Kidney (tissue), 14 donors: ENCODE measurements around the gene ELAVL2. TPM values are rescaled to one million over a fixed set of nuclear protein-coding genes. Genes with fewer than 3 reads are reported as not detected.

Experiments
- DNase-seq, 5 donors: peaks; one replicate each; pipeline ENCODE4 v3.0.0-alpha.2; 2013 to 2020
- FAIRE-seq: peaks from 2 replicates; lab custom pipeline; 2012; peaks lifted over from hg19 to GRCh38; lab: Jason Lieb, UNC
- H3K27ac ChIP-seq, 2 donors: one replicate each; pipeline ENCODE4 v1.7.0; 2013; ENCODE audit warnings: low read depth in 2 of 2, low read length in 2 of 2, inconsistent platforms in 1 of 2
- H3K27me3 ChIP-seq: one replicate; pipeline ENCODE4 v1.7.1; 2013; ENCODE audit warnings: low read length, inconsistent platforms; ENCODE audit not compliant: control insufficient read depth, insufficient read depth
- H3K36me3 ChIP-seq, 3 donors: one replicate each; pipeline versions ENCODE4 v1.7.0 to v1.7.1; 2013; ENCODE audit warnings: low read length in 3 of 3, control low read depth in 1 of 3, inconsistent platforms in 1 of 3; ENCODE audit not compliant: insufficient read depth in 3 of 3, control insufficient read depth in 2 of 3
- H3K4me1 ChIP-seq, 3 donors: one replicate each; pipeline versions ENCODE4 v1.7.0 to v1.7.1; 2013; ENCODE audit warnings: low read length in 3 of 3, inconsistent platforms in 1 of 3, low read depth in 1 of 3; ENCODE audit not compliant: control insufficient read depth in 2 of 3, insufficient read depth in 2 of 3
- H3K4me3 ChIP-seq, 3 donors: one replicate each; pipeline versions ENCODE4 v1.7.0 to v1.8.1; 2013; ENCODE audit warnings: low read length in 3 of 3, control low read depth in 1 of 3, inconsistent platforms in 1 of 3
- H3K9ac ChIP-seq, 3 donors: one replicate each; pipeline versions ENCODE4 v1.7.0 to v1.7.1; 2013; ENCODE audit warnings: low read length in 3 of 3, control low read depth in 1 of 3, inconsistent platforms in 1 of 3
- H3K9me3 ChIP-seq, 3 donors: one replicate each; pipeline versions ENCODE4 v1.7.0 to v1.7.1; 2013; ENCODE audit warnings: low read length in 3 of 3, control low read depth in 1 of 3, inconsistent platforms in 1 of 3; ENCODE audit not compliant: control insufficient read depth in 2 of 3, insufficient read depth in 1 of 3
- CTCF ChIP-seq: IDR thresholded peaks from 3 replicates; pipeline ENCODE4 v1.5.1; 2012; ENCODE audit warnings: mild to moderate bottlenecking, moderate library complexity, borderline replicate concordance; ENCODE audit not compliant: insufficient read depth; ENCODE audit errors: extremely low read depth
- intact Hi-C: fragments of 100-400 bp; cut with DNase I; formaldehyde crosslinking; loops from one replicate; pipeline ENCODE4 v1.11.1; 2022
- polyA plus RNA-seq: library from polyadenylated mRNA; stranded (reverse); fragments of 350-450 nt; fragmentation: Illumina TruSeq; extraction: RNeasy Lipid Tissue Mini Kit (QIAGEN cat#74804); gene quantifications from one replicate; pipeline ENCODE4 v1.2.3, GENCODE V29; 2014; ENCODE audit warnings: low read depth, low replicate concordance; ENCODE audit not compliant: insufficient read depth
- total RNA-seq: library from RNA; stranded (reverse); fragmentation: NEBNext Ultra II Directional; extraction: Animal tissue kit (Norgen Biotek cat#: 25700); gene quantifications from one replicate; pipeline ENCODE4 v1.2.1, GENCODE V29; 2021
- donor health status: control.
- donor health status: control.
- donor health status: control.
- donor health status: control.
- donor health status: control.
- donor health status: DM: yes; HTN: yes; CAD: no.
- donor health status: Normal renal cell carcinoma (clear cell type).

Gene ELAVL2
- total and polyA plus RNA-seq, 2 donors from 2014 or later: 0.19 to 0.35 TPM

- H3K4me3 ChIP-seq: no peak overlapping the region
- no peaks in the 10 kb centered on the region for H3K9me3 ChIP-seq
- no peak overlapping the region for H3K27ac ChIP-seq
- no peak for FAIRE-seq
- no peak for TF ChIP-seq CTCF
- no peak overlapping the region for H3K9ac ChIP-seq
- H3K4me1 ChIP-seq: peaks cover 0 to 5% (median 0%) of the 10 kb centered on the region in 3 donors
- no peaks in the 10 kb centered on the region for H3K27me3 ChIP-seq
- no peak for DNase-seq
- no peaks in the 10 kb centered on the region for H3K36me3 ChIP-seq
- intact Hi-C loops: no loop called here
Observed at GRCh38 chr9:23783509-23783908, 42.5 kb downstream of the ELAVL2 start.

DNA sequence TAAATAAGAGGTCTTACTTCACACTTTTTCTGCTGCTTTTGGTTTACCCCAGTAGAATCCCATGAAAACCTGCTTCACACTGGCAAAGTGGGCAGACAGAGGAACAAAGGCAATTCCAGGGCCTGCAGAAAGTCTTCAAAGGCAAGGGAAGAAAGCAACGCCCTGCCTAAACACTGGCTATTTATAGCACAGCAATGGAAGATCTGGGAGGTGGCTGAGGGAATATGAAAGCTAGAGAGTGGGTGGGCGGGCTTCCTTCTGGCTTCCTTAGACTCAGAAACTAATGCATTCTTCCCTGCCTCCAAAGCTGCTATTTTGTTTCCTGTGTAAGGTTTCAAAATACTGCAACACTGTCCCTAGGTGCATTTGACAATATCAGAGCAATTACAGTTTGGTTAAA is 46.8 kb downstream of the ELAVL2 start:
- Histone ChIP-seq H3K4me3 (no peak overlapping the region), H3K27ac (no peak overlapping the region), H3K27me3 (no peaks in the 10 kb centered on the region), H3K4me1 (peaks cover 0 to 5% (median 0%) of the 10 kb centered on the region in 3 donors), H3K9ac (no peak overlapping the region), H3K9me3 (no peaks in the 10 kb centered on the region), H3K36me3 (no peaks in the 10 kb centered on the region)
- TF ChIP-seq CTCF: no peak
- FAIRE-seq (no peak), DNase-seq (peak in 3 of 5 donors; percentile 17 to 62 (median 40))
- intact Hi-C loops: no loop called here

GRCh38 chr9:23777328-23777727 is 48.7 kb downstream of the ELAVL2 start:
- no peak overlapping the region for H3K4me3 ChIP-seq
- no peak for FAIRE-seq

More at GRCh38 chr9:23777328-23777727, 48.7 kb downstream of the ELAVL2 start:
- H3K9ac ChIP-seq: no peak overlapping the region
- no peak overlapping the region for H3K27ac ChIP-seq
- no peak for DNase-seq
- H3K27me3 ChIP-seq: no peaks in the 10 kb centered on the region
- intact Hi-C loops: no loop called here
- no peak for TF ChIP-seq CTCF
- H3K9me3 ChIP-seq: no peaks in the 10 kb centered on the region
- no peaks in the 10 kb centered on the region for H3K36me3 ChIP-seq
- peaks cover 0 to 5% (median 0%) of the 10 kb centered on the region in 3 donors for H3K4me1 ChIP-seq
